ENCODE measurements around the gene TAT. TPM values are rescaled to one million over a fixed set of nuclear protein-coding genes. Genes with fewer than 3 reads are reported as not detected.

TAT gene
- total RNA-seq: not detected in 2 replicates

GRCh38 chr16:71576971-71577370 is at the start of gene TAT:
Gene TAT, minus strand, starts transcription at chr16:71577092. Its CDS starts 677 bp downstream, at chr16:71576415.

GRCh38 chr16:71626018-71626857 is 49.3 kb upstream of the TAT start, which contains the start of gene MARVELD3:
Gene MARVELD3, plus strand, starts transcription at chr16:71626184. Its CDS starts 46 bp downstream, at chr16:71626230.

GRCh38 chr16:71526111-71526631 is 50.7 kb downstream of the TAT start, which contains the start of gene CHST4:
Gene CHST4, plus strand, starts transcription at chr16:71526426. Its CDS starts 10,252 bp downstream, at chr16:71536678.

Other genes with a start within 250 kb of the TAT start
- not detected in 2 replicates for gene CALB2, start 218.4 kb downstream of the TAT start, total RNA-seq
- gene TLE7, start 135.0 kb downstream of the TAT start, total RNA-seq: not detected in 2 replicates
- gene ZNF23, start 114.8 kb downstream of the TAT start, total RNA-seq: 2.4 and 5.1 TPM in 2 replicates
- gene ZNF19, start 87.8 kb downstream of the TAT start, total RNA-seq: 1.8 and 3.3 TPM in 2 replicates
- not detected in 2 replicates for gene CHST4, start 50.7 kb downstream of the TAT start, total RNA-seq
- gene MARVELD3, start 49.1 kb upstream of the TAT start, total RNA-seq: not detected in 2 replicates
- 3.5 and 4.0 TPM in 2 replicates for gene PHLPP2, start 147.6 kb upstream of the TAT start, total RNA-seq
- 31.8 and 48.2 TPM in 2 replicates for gene AP1G1, start 231.7 kb upstream of the TAT start, total RNA-seq

All from cardiac ventricle fibroblast (primary cell).